Purkinje cell (primary cell): ENCODE results near the gene KLHDC4. TPM values are rescaled to one million over a fixed set of nuclear protein-coding genes. Genes with fewer than 3 reads are reported as not detected.

Source experiments
- polyA plus RNA-seq: library from polyadenylated mRNA; unstranded; fragments of >200 nt; fragmentation: Nextera tagmentation; gene quantifications from 2 replicates; pipeline ENCODE4 v1.2.1, GENCODE V29; 2014

Gene KLHDC4
- polyA plus RNA-seq, result 5.3 and 5.8 TPM in 2 replicates

DNA sequence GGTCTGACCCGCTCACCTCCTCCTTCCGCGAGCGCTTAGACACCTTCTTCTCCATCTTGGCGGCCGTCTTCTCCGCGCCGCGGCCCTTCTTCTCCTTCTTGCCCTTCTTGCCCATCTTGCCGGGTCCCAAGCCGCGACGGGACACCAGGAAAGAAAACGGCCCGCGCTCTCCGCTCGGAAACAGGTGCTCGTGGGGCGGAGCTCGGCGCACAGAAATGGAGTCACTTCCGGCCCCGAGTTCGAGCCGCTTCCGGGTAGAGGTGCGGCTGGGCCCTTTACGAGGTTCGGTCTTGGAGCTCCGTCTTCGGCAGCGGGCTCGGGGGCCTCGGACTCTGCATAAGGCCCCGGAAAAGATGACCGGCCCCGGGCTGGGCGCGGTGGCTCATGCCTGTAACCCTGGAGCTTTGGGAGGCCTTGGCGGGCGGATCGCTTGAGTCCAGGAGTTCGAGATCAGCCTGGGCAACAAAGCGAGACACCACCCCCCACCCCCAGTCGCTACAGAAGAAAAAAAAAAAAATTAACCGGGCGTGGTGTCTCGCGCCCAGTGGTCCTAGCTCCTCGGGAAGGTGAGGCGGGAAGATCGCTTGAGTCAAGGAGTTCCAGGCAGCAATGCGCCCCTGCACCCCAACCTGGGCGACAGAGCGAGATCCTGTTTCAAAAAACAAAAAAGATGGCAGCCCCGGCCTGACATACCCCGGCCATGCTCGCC lies at the start of gene KLHDC4:
KLHDC4 (minus strand) TSS at position 211 of the 709 bp plus-strand sequence; CDS start at position 115, 96 bp downstream.

Other genes starting within 250 kb of the KLHDC4 start
- 0.98 TPM in 1 of 2 replicates, not detected in the other for gene JPH3, start 163.5 kb downstream of the KLHDC4 start, polyA plus RNA-seq
- 1.2 and 1.6 TPM in 2 replicates for gene SLC7A5, start 103.5 kb upstream of the KLHDC4 start, polyA plus RNA-seq
- gene CA5A, start 170.5 kb upstream of the KLHDC4 start, polyA plus RNA-seq, result not detected in 2 replicates
- gene BANP, start 185.4 kb upstream of the KLHDC4 start, polyA plus RNA-seq, result 3.1 and 3.7 TPM in 2 replicates